WERI-Rb-1 (cell line): ENCODE measurements around the gene COL1A1.

ENCODE experiments used
- DNase-seq: peaks from one replicate; pipeline ENCODE4 v3.0.0-alpha.2; 2020
- H3K27ac ChIP-seq: fragments of 250-450 bp; sonication (Bioruptor Pico); 2 replicates; pipeline ENCODE4 v1.5.1; 2020; ENCODE audit warnings: mild to moderate bottlenecking, moderate library complexity
- H3K27me3 ChIP-seq: fragments of 250-450 bp; sonication (Bioruptor Pico); 2 replicates; pipeline ENCODE4 v1.5.1; 2021; ENCODE audit warnings: mild to moderate bottlenecking, low read depth, moderate library complexity; ENCODE audit not compliant: insufficient read depth, severe bottlenecking
- H3K36me3 ChIP-seq: fragments of 250-450 bp; sonication (Bioruptor Pico); 2 replicates; pipeline ENCODE4 v1.5.1; 2020; ENCODE audit warnings: mild to moderate bottlenecking, moderate library complexity
- H3K4me3 ChIP-seq: 2 replicates; pipeline ENCODE4 v1.5.1; 2011; ENCODE audit warnings: low read depth, mild to moderate bottlenecking, control low read depth, low read length
- H3K9me3 ChIP-seq: fragments of 250-450 bp; sonication (Bioruptor Pico); 2 replicates; pipeline ENCODE4 v1.5.1; 2021; ENCODE audit warnings: mild to moderate bottlenecking, moderate library complexity; ENCODE audit not compliant: severe bottlenecking
- CTCF ChIP-seq: IDR thresholded peaks from 2 replicates; pipeline ENCODE4 v1.5.1; 2011; ENCODE audit warnings: low read depth, mild to moderate bottlenecking, control low read depth, inconsistent platforms, low read length

COL1A1 gene

GRCh38 chr17:50194934-50195865 lies 6.2 kb downstream of the COL1A1 start:
- peak; percentile 34 for TF ChIP-seq CTCF
- no peak overlapping the region for H3K27ac ChIP-seq
- H3K9me3 ChIP-seq: no peaks in the 10 kb centered on the region
- H3K4me3 ChIP-seq: no peak overlapping the region
- no peak for DNase-seq
- no peaks in the 10 kb centered on the region for H3K27me3 ChIP-seq
- peaks cover 7% of the 10 kb centered on the region for H3K36me3 ChIP-seq

DNA sequence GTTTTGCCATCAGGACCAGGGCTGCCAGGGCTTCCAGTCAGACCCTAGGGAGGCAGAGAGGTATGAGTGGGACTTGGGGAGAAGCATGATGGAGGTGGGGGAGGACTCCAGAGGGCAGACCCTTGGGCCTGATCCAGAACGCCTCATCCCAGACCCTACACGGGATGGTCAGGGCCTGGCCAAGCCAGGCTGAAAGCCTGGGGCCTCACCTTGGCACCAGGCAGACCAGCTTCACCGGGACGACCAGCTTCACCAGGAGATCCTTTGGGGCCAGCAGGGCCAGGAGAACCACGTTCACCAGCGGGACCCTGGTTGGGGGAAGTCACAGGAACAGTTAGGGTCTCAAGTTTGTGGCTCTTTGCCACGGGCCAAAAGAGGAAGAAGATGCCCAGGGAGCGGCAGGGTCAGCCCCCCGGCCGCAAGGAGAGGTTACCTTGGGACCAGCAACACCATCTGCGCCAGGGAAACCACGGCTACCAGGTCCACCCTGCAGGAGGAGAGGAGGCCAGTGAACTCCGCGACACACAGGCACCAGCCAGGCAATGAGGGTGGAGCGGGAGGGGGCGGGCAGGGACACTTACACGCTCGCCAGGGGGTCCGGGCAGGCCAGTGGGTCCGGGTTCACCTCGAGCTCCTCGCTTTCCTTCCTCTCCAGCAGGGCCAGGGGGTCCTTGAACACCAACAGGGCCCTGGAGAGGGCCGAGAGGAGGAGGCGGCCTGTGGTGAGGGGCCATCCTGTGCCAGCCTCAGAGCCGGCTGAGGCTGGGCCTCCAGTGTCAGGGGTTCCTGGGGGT lies 7.1 kb downstream of the COL1A1 start:
- DNase-seq: no peak
- Histone ChIP-seq H3K27ac (no peak overlapping the region), H3K4me3 (no peak overlapping the region), H3K36me3 (peaks cover 7% of the 10 kb centered on the region), H3K9me3 (no peaks in the 10 kb centered on the region), H3K27me3 (no peaks in the 10 kb centered on the region)
- no peak for TF ChIP-seq CTCF

GRCh38 chr17:50192618-50193291 lies 8.7 kb downstream of the COL1A1 start:
- no peak for TF ChIP-seq CTCF
- no peak overlapping the region for H3K4me3 ChIP-seq
- DNase-seq: no peak
- H3K36me3 ChIP-seq: peaks cover 12% of the 10 kb centered on the region
- H3K27ac ChIP-seq: no peak overlapping the region
- H3K9me3 ChIP-seq: no peaks in the 10 kb centered on the region
- no peaks in the 10 kb centered on the region for H3K27me3 ChIP-seq

GRCh38 chr17:50192144-50192617 lies 9.2 kb downstream of the COL1A1 start:
- Histone ChIP-seq H3K27ac (no peak overlapping the region), H3K27me3 (no peaks in the 10 kb centered on the region), H3K36me3 (peaks cover 18% of the 10 kb centered on the region), H3K4me3 (no peak overlapping the region), H3K9me3 (no peaks in the 10 kb centered on the region)
- TF ChIP-seq CTCF: no peak
- DNase-seq: no peak

DNA sequence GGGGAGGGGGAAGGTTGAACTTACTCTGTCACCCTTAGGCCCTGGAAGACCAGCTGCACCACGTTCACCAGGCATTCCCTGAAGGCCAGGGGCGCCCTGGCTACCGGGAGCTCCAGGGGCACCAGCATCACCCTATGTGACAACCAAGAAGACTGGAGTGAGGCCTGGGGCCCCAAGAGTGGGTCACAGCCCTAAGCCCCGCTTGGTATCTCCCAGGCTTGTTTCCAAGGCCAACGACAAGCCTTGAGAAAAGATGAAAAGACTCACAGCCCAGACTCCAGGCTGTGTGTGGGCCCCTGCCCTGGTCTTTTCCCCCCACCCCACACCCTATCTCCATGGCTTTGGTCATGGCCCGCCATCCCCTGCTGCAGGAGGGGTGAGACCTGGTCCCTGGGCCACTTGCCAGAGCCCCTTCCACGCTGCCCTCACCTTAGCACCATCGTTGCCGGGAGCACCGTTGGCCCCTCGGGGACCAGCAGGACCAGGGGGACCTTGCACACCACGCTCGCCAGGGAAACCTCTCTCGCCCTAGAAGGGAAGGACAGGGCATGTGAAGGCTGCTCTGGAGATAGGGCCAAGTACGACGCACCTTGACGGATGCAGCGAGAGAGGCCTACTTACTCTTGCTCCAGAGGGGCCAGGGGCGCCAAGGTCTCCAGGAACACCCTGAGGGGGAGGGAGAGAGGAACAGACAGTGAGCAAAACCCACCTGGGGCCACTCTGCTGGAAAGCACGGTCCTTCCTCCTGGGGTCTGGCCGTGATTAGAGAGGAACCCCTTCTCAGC lies 9.9 kb downstream of the COL1A1 start:
- Histone ChIP-seq H3K27ac (no peak overlapping the region), H3K27me3 (no peaks in the 10 kb centered on the region), H3K4me3 (no peak overlapping the region), H3K36me3 (peaks cover 21% of the 10 kb centered on the region), H3K9me3 (no peaks in the 10 kb centered on the region)
- DNase-seq: no peak
- TF ChIP-seq CTCF: no peak
